ENCODE data around the gene KLHL21.

GRCh38 chr1:6630027-6630426 is 27.4 kb upstream of the KLHL21 start:
- TF ChIP-seq ZNF384 (IDR thresholded peaks at IDR 0.05) (no peak), TARDBP (IDR thresholded peaks at IDR 0.05) (no peak)

Measured in HEK293T (cell line).